ENCODE results near the gene AQP6. TPM values are rescaled to one million over a fixed set of nuclear protein-coding genes. Genes with fewer than 3 reads are reported as not detected.

Gene AQP6
- total RNA-seq (2022) = not detected in 2 replicates
- not detected for Bru-seq, nascent RNA
- BruChase-seq, experiment 1, labeled RNA remaining after a 6-hour chase = not detected
- BruChase-seq, experiment 2, labeled RNA remaining after a 2-hour chase = not detected
- long read RNA-seq = 0 reads

GRCh38 chr12:49972641-49973360, at the start of gene AQP6:
Gene AQP6 (plus strand): TSS chr12:49972947. CDS start chr12:49973174, 227 bp downstream.
- H3K4me3 Mint-ChIP-seq (ENCODE audit: unreplicated experiment) = no peak within 1 kb of the TSS
- TF ChIP-seq CTCF (IDR thresholded peaks at IDR 0.05; ENCODE audit: unreplicated experiment) = no peak
- no TSS peak for BruUV-seq (replicated peaks)
- DNase-seq (ENCODE audit: unreplicated experiment) = no peak
- H3K36me3 Mint-ChIP-seq (ENCODE audit: insufficient read depth, unreplicated experiment) = no peaks in the 10 kb centered on the region
- no peaks in the 10 kb centered on the region for H3K4me1 Mint-ChIP-seq (ENCODE audit: insufficient read depth, unreplicated experiment)
- ChIA-PET POLR2A (interaction anchor here (1.2 kb wide), 1 partner anchor 22 kb away, joined by 3 read pairs; no protein-coding TSS in a partner anchor), CTCF (interaction anchor here (0.6 to 8.8 kb wide), 6 partner anchors 22 to 96 kb away, joined by 3 to 241 read pairs (median 5); no protein-coding TSS in a partner anchor)
- no peaks in the 10 kb centered on the region for H3K9me3 Mint-ChIP-seq (ENCODE audit: unreplicated experiment)
- no peaks in the 10 kb centered on the region for H3K27me3 Mint-ChIP-seq (ENCODE audit: insufficient read depth, unreplicated experiment)
- intact Hi-C loops (cut with micrococcal nuclease) = no loop called here
- no peak within 1 kb of the TSS for H3K27ac Mint-ChIP-seq (ENCODE audit: low read depth, unreplicated experiment)

GRCh38 chr12:49923035-49923644, 49.6 kb upstream of the AQP6 start:
- no peak for TF ChIP-seq CTCF (IDR thresholded peaks at IDR 0.05; ENCODE audit: unreplicated experiment)
- Mint-ChIP-seq H3K4me3 (ENCODE audit: unreplicated experiment) (no peak overlapping the region), H3K27ac (ENCODE audit: low read depth, unreplicated experiment) (no peak overlapping the region), H3K4me1 (ENCODE audit: insufficient read depth, unreplicated experiment) (peaks cover 7% of the 10 kb centered on the region), H3K27me3 (ENCODE audit: insufficient read depth, unreplicated experiment) (no peaks in the 10 kb centered on the region), H3K9me3 (ENCODE audit: unreplicated experiment) (no peaks in the 10 kb centered on the region), H3K36me3 (ENCODE audit: insufficient read depth, unreplicated experiment) (no peaks in the 10 kb centered on the region)
- BruUV-seq (replicated peaks) = no TSS peak
- CTCF ChIA-PET = no interaction called here
- no peak for DNase-seq (ENCODE audit: unreplicated experiment)
- POLR2A ChIA-PET = no interaction called here
- intact Hi-C loops (cut with micrococcal nuclease) = no loop called here

GRCh38 chr12:49923880-49924556, 48.7 kb upstream of the AQP6 start:
- CTCF ChIA-PET = interaction anchor here (0.6 to 0.7 kb wide), 2 partner anchors 106 to 148 kb away, joined by 3 read pairs; no protein-coding TSS in a partner anchor
- intact Hi-C loops (cut with micrococcal nuclease) = no loop called here

More at GRCh38 chr12:49923880-49924556, 48.7 kb upstream of the AQP6 start:
- no peaks in the 10 kb centered on the region for H3K36me3 Mint-ChIP-seq (ENCODE audit: insufficient read depth, unreplicated experiment)
- DNase-seq (ENCODE audit: unreplicated experiment) = no peak
- peaks cover 12% of the 10 kb centered on the region for H3K4me1 Mint-ChIP-seq (ENCODE audit: insufficient read depth, unreplicated experiment)
- no peak overlapping the region for H3K4me3 Mint-ChIP-seq (ENCODE audit: unreplicated experiment)
- TF ChIP-seq CTCF (IDR thresholded peaks at IDR 0.05; ENCODE audit: unreplicated experiment) = no peak
- BruUV-seq (replicated peaks) = no TSS peak
- POLR2A ChIA-PET = no interaction called here
- H3K27me3 Mint-ChIP-seq (ENCODE audit: insufficient read depth, unreplicated experiment) = no peaks in the 10 kb centered on the region
- no peak overlapping the region for H3K27ac Mint-ChIP-seq (ENCODE audit: low read depth, unreplicated experiment)
- no peaks in the 10 kb centered on the region for H3K9me3 Mint-ChIP-seq (ENCODE audit: unreplicated experiment)

Measured in MCF 10A (cell line).